Neural cell (in vitro differentiated cells): ENCODE results near the gene PIP5K1A. TPM values are rescaled to one million over a fixed set of nuclear protein-coding genes. Genes with fewer than 3 reads are reported as not detected.

Source experiments
- H2AFZ ChIP-seq: fragments of 200-600, 300-800 bp; sonication (generic), shearing (Covaris generic); 2 replicates; pipeline ENCODE4 v1.6.0; 2014; ENCODE audit warnings: low read depth, mild to moderate bottlenecking, antibody characterized with exemption, low read length, moderate library complexity
- H3F3A ChIP-seq: fragments of 200-600 bp; shearing (Covaris generic); 2 replicates; pipeline ENCODE4 v1.6.1; 2016; ENCODE audit warnings: mild to moderate bottlenecking, moderate library complexity, mixed read lengths, antibody characterized with exemption, low read length; ENCODE audit not compliant: insufficient read depth, poor library complexity, severe bottlenecking
- H3K27ac ChIP-seq: fragments of 200-600, 300-800 bp; sonication (generic), shearing (Covaris generic); 2 replicates; pipeline ENCODE4 v1.5.1; 2014; ENCODE audit warnings: mild to moderate bottlenecking, low read length, moderate library complexity
- H3K27me3 ChIP-seq: fragments of 300-800, 200-600 bp; sonication (generic), shearing (Covaris generic); 2 replicates; pipeline ENCODE4 v1.6.0; 2014; ENCODE audit warnings: mild to moderate bottlenecking, low read depth, low read length, moderate library complexity; ENCODE audit not compliant: insufficient read depth
- H3K36me3 ChIP-seq: fragments of 300-800, 200-600 bp; sonication (generic), shearing (Covaris generic); 2 replicates; pipeline ENCODE4 v1.5.1; 2014; ENCODE audit warnings: mild to moderate bottlenecking, antibody characterized with exemption, low read length, moderate library complexity; ENCODE audit not compliant: insufficient read depth
- H3K4me2 ChIP-seq: fragments of 300-800, 200-600 bp; sonication (generic), shearing (Covaris generic); 2 replicates; pipeline ENCODE4 v1.6.0; 2014; ENCODE audit warnings: mild to moderate bottlenecking, low read length
- H3K4me3 ChIP-seq: fragments of 300-800, 200-600 bp; sonication (generic), shearing (Covaris generic); 2 replicates; pipeline ENCODE4 v1.5.1; 2014; ENCODE audit warnings: mild to moderate bottlenecking, low read length, moderate library complexity
- H3K79me2 ChIP-seq: fragments of 200-600 bp; shearing (Covaris generic); replicated peaks from 2 replicates; pipeline ENCODE4 v1.6.0; 2014; ENCODE audit warnings: mild to moderate bottlenecking, low read length, moderate library complexity; ENCODE audit not compliant: insufficient read depth
- H3K9ac ChIP-seq: fragments of 300-800, 200-600 bp; sonication (generic), shearing (Covaris generic); 2 replicates; pipeline ENCODE4 v1.6.1; 2016; ENCODE audit warnings: mild to moderate bottlenecking, low read length, mixed read lengths
- H3K9me2 ChIP-seq: fragments of 200-600 bp; shearing (Covaris generic); 2 replicates; pipeline ENCODE4 v1.6.1; 2016; ENCODE audit warnings: mild to moderate bottlenecking, low read length, mixed read lengths; ENCODE audit not compliant: insufficient read depth
- H3K9me3 ChIP-seq: fragments of 200-600, 300-800 bp; sonication (generic), shearing (Covaris generic); 2 replicates; pipeline ENCODE4 v1.6.1; 2016; ENCODE audit warnings: mild to moderate bottlenecking, mixed run types, low read length, moderate library complexity, mixed read lengths
- H4K20me1 ChIP-seq: fragments of 200-600 bp; shearing (Covaris generic); 2 replicates; pipeline ENCODE4 v1.6.1; 2016; ENCODE audit warnings: mild to moderate bottlenecking, mixed run types; ENCODE audit not compliant: insufficient read depth
- EP300 ChIP-seq: fragments of 450-650 bp; conservative IDR thresholded peaks from 2 replicates; pipeline ENCODE4 v1.6.1; 2014; ENCODE audit warnings: antibody characterized with exemption, mild to moderate bottlenecking, moderate library complexity; ENCODE audit not compliant: poor library complexity, severe bottlenecking
- EZH2 ChIP-seq: fragments of 200-600, 300-800 bp; shearing (Covaris generic), sonication (generic); IDR thresholded peaks from 2 replicates; pipeline ENCODE4 v1.6.1; 2014; ENCODE audit warnings: antibody characterized with exemption, low read length, borderline replicate concordance, mild to moderate bottlenecking; ENCODE audit not compliant: insufficient read depth, poor library complexity, severe bottlenecking
- MXI1 ChIP-seq: fragments of 450-650 bp; conservative IDR thresholded peaks from 2 replicates; pipeline ENCODE4 v1.6.1; 2014; ENCODE audit warnings: antibody characterized with exemption, mild to moderate bottlenecking; ENCODE audit not compliant: poor library complexity, severe bottlenecking
- POLR2AphosphoS5 ChIP-seq: IDR thresholded peaks from 2 replicates; pipeline ENCODE4 v1.6.1; 2012
- RAD21 ChIP-seq: fragments of 450-650 bp; conservative IDR thresholded peaks from 2 replicates; pipeline ENCODE4 v1.6.1; 2014; ENCODE audit warnings: antibody characterized with exemption, mild to moderate bottlenecking, moderate library complexity
- SMC3 ChIP-seq: fragments of 450-650 bp; conservative IDR thresholded peaks from 2 replicates; pipeline ENCODE4 v1.6.1; 2014; ENCODE audit warnings: antibody characterized with exemption, mild to moderate bottlenecking, moderate library complexity; ENCODE audit not compliant: poor library complexity
- TAF1 ChIP-seq: IDR thresholded peaks from 2 replicates; pipeline ENCODE4 v1.6.1; 2012; ENCODE audit warnings: low read depth
- polyA plus RNA-seq: library from polyadenylated mRNA; depleted of rRNA; stranded (reverse); fragments of >200 nt; gene quantifications from 2 replicates; pipeline ENCODE4 v1.2.3, GENCODE V29; 2014
- TF ChIP-seq, protein P1 (sequence below): fragments of 450-650 bp; IDR thresholded peaks from 2 replicates; pipeline ENCODE4 v1.5.1; 2014; ENCODE audit warnings: antibody characterized with exemption, mild to moderate bottlenecking, moderate library complexity; ENCODE audit not compliant: poor library complexity, severe bottlenecking
- TF ChIP-seq, protein P2 (sequence below): IDR thresholded peaks from 2 replicates; pipeline ENCODE4 v1.6.1; 2012; ENCODE audit warnings: borderline replicate concordance

The PIP5K1A gene
- polyA plus RNA-seq, 1 donor from 2014 or later, result 66.4 TPM

DNA sequence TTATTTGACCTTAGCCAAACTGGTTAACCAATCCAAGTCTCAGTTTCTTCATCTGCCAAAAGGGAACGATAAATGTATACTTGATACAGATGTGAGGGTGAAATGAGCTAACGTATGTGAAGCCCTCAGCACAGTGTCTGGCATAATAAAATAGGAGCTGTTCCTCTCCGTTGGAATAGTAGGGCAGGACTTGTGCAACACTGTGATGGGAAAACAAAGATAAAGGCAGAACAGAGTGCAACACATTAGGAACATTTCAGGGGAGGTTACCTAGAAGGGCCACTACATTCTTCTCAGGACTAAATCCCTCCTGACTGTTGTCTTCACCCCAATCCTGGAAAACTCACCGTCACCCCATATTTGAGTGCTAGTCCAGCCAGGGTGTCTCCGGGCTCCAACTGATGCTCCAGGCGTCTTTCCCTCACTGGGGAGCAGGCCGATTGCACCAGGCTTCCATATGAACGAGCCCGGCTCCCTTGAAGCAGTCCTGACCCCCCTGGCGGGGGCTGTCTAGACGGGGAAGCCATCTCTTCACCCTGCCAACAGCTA, 33.5 kb upstream of the PIP5K1A start:
- Histone ChIP-seq H3K27ac (peak overlapping the region; percentile 89), H3K9me2 (no peaks in the 10 kb centered on the region)

DNA sequence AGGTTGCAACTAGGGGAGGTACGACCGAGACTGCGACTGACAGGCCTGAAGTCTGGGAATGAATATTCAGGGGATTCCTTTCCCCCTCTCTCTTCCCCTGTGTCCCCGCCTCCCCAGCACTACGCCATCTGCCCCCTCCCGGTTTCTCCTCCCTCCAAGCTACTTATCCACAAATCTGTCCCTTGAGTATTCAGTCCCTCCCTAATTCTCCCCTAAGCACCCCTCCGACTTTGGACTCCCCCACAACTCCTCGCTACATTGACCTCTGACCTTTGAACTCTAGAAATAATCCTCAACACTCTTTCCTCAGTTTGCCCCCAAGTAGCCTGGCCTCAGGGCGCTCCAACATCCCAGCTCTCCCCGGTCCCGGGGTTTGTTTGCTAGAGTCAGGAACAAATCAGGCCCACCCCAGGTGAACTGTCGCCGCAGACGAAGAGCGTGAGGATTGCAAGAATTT, 33.0 kb upstream of the PIP5K1A start:
- peak overlapping the region; percentile 88 for H3K4me3 ChIP-seq
- H3K27ac ChIP-seq, result peak overlapping the region; percentile 89
- no peaks in the 10 kb centered on the region for H4K20me1 ChIP-seq
- H3K79me2 ChIP-seq, result peaks cover 20% of the 10 kb centered on the region
- peak overlapping the region; percentile 83 for H3K9ac ChIP-seq
- H3K27me3 ChIP-seq, result no peaks in the 10 kb centered on the region
- peaks cover 3% of the 10 kb centered on the region for H3F3A ChIP-seq
- no peaks in the 10 kb centered on the region for H3K9me3 ChIP-seq
- peak overlapping the region; percentile 95 for H2AFZ ChIP-seq
- no peaks in the 10 kb centered on the region for H3K36me3 ChIP-seq
- H3K4me2 ChIP-seq, result peak overlapping the region; percentile 97
- no peaks in the 10 kb centered on the region for H3K9me2 ChIP-seq
- TF ChIP-seq TAF1 (no peak), POLR2AphosphoS5 (no peak), RAD21 (no peak), MXI1 (no peak), SMC3 (no peak), EZH2 (no peak), EP300 (no peak)
- TF ChIP-seq, protein P1, sequence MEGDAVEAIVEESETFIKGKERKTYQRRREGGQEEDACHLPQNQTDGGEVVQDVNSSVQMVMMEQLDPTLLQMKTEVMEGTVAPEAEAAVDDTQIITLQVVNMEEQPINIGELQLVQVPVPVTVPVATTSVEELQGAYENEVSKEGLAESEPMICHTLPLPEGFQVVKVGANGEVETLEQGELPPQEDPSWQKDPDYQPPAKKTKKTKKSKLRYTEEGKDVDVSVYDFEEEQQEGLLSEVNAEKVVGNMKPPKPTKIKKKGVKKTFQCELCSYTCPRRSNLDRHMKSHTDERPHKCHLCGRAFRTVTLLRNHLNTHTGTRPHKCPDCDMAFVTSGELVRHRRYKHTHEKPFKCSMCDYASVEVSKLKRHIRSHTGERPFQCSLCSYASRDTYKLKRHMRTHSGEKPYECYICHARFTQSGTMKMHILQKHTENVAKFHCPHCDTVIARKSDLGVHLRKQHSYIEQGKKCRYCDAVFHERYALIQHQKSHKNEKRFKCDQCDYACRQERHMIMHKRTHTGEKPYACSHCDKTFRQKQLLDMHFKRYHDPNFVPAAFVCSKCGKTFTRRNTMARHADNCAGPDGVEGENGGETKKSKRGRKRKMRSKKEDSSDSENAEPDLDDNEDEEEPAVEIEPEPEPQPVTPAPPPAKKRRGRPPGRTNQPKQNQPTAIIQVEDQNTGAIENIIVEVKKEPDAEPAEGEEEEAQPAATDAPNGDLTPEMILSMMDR, result no peak
- TF ChIP-seq, protein P2, sequence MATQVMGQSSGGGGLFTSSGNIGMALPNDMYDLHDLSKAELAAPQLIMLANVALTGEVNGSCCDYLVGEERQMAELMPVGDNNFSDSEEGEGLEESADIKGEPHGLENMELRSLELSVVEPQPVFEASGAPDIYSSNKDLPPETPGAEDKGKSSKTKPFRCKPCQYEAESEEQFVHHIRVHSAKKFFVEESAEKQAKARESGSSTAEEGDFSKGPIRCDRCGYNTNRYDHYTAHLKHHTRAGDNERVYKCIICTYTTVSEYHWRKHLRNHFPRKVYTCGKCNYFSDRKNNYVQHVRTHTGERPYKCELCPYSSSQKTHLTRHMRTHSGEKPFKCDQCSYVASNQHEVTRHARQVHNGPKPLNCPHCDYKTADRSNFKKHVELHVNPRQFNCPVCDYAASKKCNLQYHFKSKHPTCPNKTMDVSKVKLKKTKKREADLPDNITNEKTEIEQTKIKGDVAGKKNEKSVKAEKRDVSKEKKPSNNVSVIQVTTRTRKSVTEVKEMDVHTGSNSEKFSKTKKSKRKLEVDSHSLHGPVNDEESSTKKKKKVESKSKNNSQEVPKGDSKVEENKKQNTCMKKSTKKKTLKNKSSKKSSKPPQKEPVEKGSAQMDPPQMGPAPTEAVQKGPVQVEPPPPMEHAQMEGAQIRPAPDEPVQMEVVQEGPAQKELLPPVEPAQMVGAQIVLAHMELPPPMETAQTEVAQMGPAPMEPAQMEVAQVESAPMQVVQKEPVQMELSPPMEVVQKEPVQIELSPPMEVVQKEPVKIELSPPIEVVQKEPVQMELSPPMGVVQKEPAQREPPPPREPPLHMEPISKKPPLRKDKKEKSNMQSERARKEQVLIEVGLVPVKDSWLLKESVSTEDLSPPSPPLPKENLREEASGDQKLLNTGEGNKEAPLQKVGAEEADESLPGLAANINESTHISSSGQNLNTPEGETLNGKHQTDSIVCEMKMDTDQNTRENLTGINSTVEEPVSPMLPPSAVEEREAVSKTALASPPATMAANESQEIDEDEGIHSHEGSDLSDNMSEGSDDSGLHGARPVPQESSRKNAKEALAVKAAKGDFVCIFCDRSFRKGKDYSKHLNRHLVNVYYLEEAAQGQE, result no peak

More for the DNA sequence above, 33.5 kb upstream of the PIP5K1A start:
- H3K9ac ChIP-seq, result peak overlapping the region; percentile 83
- no peaks in the 10 kb centered on the region for H3K9me3 ChIP-seq
- peak overlapping the region; percentile 97 for H3K4me2 ChIP-seq
- H3K4me3 ChIP-seq, result peak overlapping the region; percentile 88
- peaks cover 20% of the 10 kb centered on the region for H3K79me2 ChIP-seq
- no peaks in the 10 kb centered on the region for H4K20me1 ChIP-seq
- TF ChIP-seq EZH2, result no peak
- TF ChIP-seq TAF1, result peak; percentile 3
- no peaks in the 10 kb centered on the region for H3K27me3 ChIP-seq
- peaks cover 3% of the 10 kb centered on the region for H3F3A ChIP-seq
- H2AFZ ChIP-seq, result no peak overlapping the region
- H3K36me3 ChIP-seq, result no peaks in the 10 kb centered on the region
